ENCODE data around the gene TMEM204.

The TMEM204 gene

DNA sequence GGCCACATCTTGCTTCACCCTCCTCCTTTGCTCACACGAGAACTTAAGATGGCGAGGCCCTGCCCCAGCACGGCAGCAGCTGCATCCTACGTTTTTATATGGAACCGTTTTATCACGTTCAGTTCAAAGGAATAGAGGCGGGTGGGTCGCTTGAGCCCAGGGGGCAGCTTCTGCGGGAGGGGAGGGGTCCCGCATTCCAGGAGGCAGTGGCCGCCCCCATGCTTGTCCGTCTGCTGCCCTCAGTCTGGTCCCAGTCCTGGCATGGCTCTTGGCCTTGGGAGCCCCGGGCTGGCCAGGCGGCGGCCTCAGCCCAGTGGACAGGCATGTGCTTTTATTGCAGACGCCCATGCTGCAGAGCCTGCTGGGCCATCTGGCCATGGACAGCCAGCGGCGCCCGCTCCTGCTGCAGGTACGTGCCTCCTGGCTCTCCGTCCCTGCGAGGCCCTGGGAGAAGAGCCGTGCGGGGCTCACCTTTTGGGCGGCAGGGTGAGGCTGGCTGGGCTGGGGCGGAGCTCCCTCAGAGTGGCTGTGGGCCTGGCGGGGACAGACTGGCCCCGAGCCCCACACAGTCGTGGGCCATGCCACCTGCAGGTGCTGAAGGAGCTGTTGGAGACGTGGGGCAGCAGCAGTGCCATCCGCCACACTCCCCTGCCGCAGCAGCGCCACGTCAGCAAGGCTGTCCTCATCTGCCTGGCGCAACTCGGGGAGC lies 33.6 kb upstream of the TMEM204 start:
- DNase-seq (ENCODE audit: low spot score): no peak

DNA sequence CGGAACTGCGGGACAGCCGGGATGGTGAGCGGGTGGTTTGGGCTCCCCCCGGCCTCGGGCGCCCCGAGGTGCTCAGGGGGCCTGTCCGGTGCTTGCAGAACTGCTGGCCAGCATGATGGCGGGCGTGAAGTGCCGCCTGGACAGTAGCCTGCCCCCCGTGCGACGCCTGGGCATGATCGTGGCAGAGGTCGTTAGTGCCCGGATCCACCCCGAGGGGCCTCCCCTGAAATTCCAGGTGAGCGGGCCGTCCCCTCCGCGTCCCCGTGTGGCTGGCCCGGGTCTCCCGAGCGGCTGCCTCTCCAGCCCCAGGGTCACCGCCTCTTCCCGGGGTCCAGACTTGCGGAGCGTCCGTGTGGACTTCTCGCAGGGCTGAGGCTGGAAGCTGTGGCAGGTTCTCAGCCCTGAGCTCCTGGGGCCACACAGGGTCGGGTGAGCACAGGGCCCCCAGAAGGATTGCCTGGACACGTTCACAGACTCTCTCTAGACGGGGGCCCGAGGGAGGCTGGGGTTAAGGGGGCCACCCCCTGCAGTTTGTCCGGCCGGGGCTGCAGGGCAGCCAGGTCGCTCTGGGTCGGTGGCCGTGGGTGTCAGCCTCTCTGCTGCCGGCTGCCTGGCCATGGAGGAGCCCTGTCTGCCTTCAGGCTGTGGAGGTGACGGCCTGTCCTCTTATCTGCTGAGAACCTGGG lies 32.9 kb upstream of the TMEM204 start:
- DNase-seq (ENCODE audit: low spot score): no peak

DNA sequence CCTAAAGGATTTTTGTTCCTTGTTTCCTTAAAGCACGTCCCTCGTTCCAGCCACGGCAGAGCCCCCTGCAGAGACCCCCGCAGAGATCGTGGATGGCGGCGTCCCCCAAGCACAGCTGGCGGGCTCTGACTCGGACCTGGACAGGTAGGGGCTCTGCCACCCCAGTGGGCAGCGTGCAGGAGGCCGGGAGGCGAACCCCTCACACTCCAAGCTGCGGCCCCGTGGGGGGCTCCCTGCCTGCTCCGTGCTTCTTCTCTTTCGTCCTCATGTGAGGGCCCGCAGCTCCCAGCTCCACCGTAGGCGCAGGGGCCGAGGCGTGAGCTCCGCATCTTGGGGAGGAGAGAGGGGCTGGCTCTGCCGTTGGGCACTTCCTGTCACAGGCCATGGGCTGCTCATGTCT lies 31.8 kb upstream of the TMEM204 start:
- DNase-seq (ENCODE audit: low spot score): no peak

DNA sequence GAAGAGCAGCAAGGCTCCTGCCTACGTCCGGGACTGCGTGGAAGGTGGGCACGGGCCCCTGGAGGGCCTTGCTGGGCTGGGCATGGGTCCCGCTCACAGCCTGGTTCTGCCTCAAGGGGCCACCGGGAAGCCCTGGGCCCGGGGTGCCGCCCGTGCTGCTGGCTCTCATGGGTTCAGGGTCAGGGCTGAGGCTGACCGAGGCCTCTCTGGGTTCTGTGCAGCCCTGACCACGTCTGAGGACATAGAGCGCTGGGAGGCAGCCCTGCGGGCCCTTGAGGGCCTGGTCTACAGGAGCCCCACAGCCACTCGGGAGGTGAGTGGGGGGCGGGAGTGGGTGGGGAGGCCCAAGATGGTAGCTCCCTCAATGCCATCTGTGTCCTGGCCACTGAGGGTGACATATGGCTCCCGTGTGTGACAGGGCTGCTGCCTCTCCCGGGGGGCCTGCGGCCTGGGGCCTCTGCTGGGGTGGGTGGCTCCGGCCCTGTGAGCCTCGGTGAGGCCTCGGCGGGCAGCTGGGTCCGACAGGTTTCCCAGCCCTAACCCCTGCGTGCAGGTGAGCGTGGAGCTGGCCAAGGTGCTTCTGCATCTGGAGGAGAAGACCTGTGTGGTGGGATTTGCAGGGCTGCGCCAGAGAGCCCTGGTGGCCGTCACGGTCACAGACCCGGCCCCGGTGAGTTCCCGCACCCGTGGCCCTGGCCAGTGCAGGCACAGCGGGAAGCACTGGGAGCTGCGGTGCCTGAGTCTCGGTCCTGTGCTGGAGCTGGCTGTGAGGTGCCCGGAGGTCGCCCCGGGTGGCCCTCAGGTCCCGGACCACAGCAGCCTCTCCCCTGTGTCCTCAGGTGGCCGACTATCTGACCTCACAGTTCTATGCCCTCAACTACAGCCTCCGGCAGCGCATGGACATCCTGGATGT lies 31.1 kb upstream of the TMEM204 start:
- no peak for DNase-seq (ENCODE audit: low spot score)

DNA sequence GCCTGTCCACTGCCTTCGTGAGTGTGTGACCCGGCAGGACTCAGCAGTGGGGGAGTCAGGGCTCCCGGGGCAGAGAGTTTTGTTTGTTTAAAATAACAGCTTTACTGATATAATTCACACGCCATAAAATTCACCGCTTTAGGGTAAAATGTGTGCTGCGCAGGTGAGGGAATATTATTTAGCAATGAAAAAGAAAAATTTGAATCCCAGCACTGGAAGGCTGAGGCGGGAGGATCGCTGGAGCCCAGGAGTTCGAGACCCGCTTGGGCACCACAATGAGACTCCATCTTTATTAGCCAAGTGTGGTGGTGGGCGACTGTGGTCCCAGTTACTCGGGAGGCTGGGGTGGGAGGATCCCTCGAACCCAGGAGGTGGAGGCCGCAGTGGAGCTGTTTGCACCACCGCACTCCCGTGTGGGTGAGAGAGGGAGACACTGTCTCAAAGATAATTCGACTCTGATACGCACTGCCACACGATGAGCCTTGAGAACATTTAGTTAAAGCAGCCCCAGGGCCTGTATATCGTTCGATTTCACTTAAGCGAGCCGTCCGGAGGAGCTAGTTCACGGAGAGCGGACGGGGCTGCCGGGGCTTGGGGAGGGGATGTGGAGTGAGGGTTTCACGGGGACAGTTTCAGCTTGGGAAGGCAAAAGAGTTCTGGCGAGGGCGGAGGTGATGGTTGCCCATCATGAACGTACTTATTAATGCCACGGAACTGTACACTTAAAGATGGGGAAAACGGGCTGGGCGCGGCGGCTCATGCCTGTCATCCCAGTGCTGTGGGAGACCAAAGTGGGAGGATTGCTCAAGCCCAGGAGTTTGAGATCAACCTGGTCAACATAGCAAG lies 30.1 kb upstream of the TMEM204 start:
- DNase-seq (ENCODE audit: low spot score): no peak

DNA sequence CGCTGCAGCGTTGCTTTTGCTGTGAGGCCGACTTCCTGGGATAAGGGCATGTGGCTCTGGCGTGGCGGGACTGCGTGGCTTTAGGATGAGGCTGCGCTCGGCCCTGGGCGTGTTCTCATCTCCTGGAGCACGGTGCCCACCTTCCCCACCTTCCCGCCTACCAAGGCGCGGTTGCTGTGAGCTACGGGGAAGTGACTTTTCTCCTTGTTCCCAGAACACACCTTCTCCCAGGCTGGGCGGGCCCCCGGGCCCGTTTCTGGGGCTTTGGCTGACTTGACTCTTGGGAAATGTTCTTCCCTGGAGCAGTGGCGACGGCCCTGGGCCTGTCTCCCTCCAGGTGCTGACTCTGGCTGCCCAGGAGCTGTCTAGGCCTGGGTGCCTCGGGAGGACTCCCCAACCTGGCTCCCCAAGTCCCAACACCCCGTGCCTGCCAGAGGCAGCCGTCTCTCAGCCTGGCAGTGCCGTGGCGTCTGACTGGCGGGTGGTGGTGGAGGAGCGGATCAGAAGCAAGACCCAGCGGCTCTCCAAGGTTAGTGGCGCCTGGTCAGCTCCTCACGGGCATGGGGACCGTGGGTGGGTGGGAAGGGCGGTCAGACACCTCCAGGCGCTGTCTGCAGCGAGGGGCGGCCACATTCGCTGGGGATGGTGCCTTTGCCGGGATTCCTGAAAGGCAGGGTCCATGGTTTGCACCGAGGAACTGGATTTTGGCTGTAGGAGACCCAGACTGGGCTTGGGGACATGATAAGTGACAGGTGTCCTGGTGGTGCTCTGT lies 28.2 kb upstream of the TMEM204 start:
- no peak for DNase-seq (ENCODE audit: low spot score)

DNA sequence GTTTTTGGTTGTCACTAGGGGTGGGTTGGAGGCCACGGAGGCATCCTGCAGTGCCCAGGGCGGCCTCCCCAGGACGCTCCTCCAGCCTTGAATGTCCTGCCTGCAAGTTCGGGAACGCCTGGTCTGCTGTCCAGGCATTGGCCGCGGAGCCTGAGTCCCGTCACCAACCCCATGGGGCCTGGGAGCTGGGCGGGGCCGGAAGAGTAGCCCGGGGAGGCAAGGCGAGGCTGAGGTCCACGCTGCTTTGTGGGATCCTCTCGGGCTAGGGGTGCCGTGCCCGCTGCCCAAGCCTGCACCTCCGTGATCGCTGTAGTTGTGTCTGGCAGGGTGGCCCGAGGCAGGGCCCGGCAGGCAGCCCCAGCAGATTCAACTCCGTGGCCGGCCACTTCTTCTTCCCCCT lies 27.6 kb upstream of the TMEM204 start:
- no peak for DNase-seq (ENCODE audit: low spot score)

DNA sequence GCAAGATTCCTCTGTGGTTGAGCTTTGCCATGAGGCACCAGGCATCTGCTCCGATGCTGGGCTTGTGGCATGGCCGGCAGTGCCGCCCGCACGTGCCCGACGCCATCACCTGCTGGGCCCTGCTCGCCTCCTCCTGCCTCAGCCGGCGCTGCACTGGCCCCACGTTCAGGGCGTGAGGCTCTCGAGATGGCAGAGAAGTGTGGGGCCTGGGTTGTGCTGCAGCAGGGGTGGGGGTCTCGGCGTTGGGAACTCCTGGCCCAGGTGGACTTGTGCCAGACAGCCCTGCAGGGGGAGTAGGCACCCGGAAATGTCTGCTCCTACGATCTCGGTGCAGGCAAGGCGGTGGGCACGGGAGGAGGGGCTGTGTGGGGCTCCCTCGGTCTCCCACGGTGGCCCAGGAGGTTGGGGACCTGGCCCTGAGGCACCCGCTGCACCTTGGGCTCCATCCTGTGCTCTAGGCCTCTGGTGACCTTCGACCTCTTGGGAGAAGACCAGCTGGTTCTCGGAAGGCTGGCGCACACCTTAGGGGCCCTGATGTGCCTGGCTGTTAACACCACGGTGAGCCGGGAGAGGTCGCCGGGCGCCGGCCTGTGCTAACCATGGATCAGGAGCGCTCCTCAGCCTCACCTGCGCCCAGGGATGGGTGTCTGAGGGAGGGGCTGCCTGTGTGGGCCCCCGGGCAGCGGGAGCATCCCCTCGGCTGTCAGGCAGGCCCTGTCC lies 26.8 kb upstream of the TMEM204 start:
- DNase-seq (ENCODE audit: low spot score): no peak

DNA sequence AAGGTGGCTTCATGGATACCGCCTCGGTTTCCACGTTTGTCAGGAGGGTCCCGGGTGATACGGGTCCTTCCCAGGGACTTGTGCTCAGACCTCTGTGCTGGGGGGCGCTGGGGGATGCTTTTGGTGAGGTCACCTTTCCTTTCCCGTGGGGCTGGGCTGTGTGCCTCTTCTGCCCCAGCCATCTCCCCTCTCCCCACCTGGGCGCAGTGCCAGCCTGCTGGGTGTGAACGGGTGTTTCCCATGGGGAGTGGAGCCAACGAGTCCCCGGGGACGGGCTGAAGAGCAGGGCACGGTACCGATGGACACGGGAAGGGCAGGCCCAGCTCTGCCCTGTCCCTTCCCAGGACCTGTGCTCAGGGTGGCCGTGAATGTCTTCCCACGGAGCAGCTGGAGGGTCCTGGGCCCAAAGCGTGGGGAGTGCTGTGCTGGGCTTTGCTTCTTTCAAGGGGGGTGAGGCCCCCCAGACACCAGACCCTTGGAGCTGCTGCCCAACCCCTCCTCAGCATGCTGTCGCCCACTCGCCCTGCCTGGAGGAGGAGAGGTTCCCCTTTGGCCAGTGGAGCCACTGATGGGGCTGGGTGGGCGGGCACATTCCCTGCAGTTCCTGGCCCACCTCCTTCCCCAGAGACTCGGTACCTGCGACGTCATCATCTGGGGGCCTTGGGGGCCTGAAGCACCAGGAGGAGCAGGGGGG lies 24.8 kb upstream of the TMEM204 start:
- DNase-seq (ENCODE audit: low spot score): no peak

DNA sequence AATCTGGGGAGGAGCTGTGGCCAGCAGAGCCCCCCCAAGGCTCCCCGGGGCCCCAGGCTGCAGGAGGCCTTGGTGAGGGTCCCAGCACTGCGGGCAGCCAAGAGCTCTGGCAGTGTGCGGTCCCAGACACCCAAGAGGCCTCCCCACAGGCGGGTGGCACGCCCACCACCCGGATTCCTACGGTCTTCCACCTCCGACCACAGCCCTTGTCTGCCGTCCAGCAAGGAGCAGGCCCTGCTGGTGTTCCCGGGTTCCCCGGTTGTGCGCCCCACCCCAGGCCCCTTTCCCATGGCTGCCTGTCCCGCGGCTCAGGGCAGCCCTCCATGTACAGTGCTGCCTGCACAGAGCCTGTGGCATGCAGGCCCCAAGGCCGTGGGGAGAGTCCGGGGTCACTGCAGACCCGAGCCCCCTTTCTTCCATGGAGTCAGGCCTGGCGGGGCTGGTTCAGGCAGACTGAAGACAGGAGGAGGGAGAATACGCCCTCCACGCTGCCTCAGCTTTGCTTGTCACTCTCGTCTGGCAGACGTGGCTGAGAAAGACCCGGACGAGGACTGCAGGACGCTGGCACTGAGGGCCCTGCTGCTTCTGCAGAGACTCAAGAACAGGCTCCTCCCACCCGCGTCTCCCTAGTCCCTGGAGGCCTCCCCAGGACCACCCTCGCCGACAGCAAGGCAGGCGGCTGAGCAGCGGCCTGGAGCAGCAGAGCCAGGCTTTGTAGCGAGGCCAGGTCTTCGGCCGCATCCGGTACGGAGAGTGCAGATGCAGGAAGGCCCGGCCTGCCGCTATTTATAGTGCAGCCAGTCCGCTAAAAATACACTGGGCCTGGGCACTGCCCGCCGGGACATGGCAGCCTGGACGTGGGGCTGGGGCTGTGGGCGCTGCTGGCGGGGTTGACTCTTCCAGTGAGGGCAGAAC lies 23.9 kb upstream of the TMEM204 start:
- no peak for DNase-seq (ENCODE audit: low spot score)

DNA sequence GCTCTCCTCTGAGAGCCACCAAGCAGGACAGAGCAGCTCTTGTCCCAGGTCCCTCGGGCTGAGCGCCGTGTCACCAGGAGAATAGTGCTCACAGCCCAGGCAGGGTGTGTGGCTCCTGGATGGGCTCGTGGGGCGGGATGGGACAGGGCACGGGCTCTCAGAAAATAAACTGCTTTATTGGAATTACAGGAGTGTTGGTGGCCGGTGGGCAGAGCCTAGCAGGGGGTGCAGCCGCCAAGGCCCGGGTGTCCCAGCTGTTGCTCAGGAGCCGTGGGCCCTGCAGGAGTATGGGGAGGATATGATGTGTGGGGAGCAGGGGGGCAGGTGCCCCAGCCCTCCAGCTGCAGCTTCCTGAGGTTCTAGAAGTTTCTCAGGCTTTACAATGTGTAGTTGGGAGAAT lies 23.2 kb upstream of the TMEM204 start:
- no peak for DNase-seq (ENCODE audit: low spot score)

DNA sequence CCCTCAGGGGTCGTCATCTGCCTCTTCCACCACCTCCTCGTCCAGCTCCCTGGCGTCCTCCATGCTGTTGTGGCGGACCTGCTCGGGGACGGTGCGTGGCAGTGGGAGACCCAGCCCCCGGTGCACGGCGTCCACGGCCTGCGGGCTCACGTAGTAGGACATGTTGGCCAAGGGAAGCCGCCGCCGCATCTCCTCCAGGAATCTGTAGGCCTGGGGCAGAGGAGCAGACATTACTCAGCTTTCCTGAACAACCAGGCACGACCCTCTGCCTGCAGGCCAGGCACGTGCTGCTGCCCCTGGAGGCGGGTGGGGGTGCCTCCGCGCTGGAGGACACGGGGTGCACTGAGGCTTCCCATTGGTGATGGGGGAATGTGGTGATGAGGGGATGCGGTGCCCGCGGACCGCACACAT lies 22.5 kb upstream of the TMEM204 start:
- DNase-seq (ENCODE audit: low spot score): no peak

DNA sequence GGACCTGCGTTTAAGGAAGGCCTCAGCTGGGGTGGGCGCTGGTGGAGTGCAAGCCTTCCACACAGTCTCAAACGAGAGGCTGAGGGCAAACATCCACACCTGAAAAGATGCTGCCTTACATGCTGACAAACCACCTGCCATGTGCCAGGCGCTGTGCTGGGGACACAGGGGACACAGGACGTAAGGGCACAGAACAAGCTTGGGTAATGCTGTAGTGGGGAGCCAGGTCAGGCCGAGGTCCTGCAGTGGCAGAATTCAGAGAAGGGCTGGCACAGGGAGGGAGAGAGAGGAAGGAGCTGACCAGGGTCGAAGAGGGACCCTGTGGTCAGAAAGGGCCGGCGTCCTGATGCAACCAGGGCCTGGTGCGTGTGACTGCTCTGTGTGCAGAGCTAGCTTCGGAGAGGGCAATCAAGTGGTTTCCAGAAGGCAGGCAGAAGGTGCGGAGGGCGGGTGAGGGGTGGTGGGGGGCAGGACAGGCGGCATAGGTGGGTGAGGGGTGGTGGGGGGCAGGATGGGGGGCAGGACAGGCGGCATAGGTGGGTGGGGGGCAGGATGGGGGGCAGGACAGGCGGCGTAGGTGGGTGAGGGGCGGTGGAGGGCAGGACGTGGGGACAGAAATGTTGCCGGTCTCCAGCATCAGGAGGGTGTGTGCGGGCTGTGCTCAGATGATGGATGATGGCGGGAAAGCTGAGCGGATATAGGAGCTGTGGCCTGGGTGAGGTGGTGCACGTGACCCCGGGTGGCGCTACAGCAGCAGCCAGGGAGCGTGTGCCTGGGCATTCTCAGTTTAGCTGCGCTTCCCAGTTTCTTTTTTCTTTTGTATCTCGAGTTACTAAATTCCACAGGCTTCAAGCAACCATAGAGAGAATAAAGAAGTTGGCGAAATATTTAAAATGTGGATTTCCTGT lies 21.6 kb upstream of the TMEM204 start:
- no peak for DNase-seq (ENCODE audit: low spot score)

DNA sequence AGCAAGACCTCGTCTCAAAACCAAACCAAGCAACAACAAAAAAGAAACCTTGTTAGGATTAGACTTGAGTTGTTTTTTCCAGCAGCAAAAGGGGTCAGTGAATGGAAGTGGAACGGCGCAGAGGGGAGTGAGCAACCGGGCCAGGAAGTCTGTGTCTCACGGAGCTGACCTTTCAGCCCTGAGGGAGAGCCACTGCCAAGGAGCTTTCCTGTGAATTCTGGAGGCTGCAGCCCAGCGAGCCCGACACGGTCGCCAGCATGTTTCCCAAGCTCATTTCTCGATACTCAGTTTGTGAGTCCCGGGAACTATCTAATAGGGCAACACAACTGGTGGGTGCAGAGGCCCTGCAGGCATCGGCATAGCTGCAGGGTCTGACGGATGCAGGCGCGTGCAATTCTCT lies 20.7 kb upstream of the TMEM204 start:
- DNase-seq (ENCODE audit: low spot score): no peak

DNA sequence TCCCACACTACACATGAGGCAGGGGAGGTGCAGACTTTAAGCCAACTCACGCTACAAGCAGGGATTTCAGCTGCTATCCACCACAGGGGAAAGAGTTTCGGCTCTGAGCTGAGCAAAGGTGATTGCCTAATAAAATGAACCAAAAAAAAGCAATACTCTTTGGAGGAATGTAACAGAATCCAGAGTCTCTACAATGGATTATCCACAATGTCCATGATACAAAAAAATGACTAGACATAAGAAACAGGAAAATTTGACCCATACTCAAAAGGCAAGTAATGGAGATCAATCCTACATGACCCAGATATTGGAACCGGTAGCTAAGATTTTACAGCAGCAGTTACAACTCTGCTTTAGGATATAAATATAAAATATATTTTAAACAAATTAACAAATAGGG lies 19.0 kb upstream of the TMEM204 start:
- no peak for DNase-seq (ENCODE audit: low spot score)

DNA sequence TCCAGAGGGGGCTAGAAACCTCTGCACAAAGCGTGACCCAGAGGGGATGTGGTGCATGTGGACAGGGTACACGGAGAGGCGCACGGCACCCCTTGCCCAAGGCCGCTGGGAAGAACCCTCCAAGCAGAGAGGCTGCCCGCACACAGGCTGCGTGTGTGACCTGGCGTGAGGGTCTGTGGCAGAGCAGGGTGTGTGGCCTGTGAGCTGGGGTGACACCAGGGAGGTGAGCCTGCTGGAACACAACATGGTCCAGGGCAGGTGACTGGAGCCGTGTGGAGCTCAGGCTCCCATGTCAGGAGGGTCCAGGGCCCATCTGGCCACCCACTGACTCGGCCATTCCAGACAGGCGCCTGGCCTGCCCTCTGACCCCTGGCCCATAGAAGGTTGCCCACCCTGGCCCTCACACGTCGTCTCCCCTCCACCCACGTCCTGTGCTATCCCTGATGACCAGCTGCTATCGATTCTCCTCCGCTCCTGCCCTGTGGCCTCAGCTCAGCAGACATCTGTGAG lies 14.8 kb upstream of the TMEM204 start:
- no peak for DNase-seq (ENCODE audit: low spot score)

DNA sequence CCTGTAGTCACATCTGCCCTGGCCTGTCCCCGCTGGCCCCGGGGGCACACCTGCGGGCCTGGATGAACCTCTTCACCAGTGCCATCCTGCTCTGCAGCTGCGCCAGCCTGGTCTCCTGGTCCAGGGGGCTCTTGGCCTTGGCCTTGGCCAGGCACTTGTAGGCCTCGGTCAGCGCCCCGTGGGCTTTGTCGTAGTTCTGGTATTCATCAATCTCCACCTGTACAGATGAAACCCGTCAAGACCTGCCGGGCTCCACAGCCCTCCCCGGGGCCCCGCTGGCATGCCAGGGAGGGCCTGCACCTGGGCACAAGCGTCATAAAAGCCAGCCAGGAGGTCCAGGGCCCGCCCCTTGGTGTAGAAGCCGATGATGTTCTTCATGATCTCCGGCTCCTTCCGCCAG lies 13.6 kb upstream of the TMEM204 start:
- DNase-seq (ENCODE audit: low spot score): no peak

DNA sequence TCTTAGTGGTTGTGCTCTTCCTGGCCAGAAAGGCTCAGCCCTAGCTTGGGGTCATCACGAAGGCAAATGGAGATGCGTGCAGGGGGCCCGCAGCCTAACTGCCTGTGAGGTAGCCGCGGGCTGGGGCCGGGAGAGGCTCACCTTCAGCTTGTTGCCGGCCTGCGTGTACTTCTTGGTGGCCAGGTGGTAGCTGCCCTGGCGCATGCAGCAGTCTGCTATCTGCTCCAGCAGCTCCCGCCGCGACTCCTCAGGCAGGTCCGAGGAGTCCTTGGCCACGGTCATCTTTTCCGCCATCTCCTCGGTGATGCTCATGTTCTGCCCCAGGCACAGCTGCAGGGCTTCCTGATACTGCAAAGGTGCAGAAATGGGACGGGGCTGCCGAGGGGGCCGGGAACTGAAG lies 13.0 kb upstream of the TMEM204 start:
- no peak for DNase-seq (ENCODE audit: low spot score)

Data from putamen (tissue), 1 donor.